Panc1 (cell line): ENCODE measurements around the gene TAB3.

ENCODE experiments used
- CTCF ChIP-seq: fragments of 450-650 bp; IDR thresholded peaks from 2 replicates; pipeline ENCODE4 v1.5.1; 2017; ENCODE audit warnings: mild to moderate bottlenecking
- POLR2AphosphoS5 ChIP-seq: IDR thresholded peaks from 2 replicates; pipeline ENCODE4 v1.6.1; 2012; ENCODE audit warnings: mild to moderate bottlenecking, low read depth, low read length, moderate library complexity
- REST ChIP-seq, 2 experiments: IDR thresholded peaks; 2 replicates each; pipeline ENCODE4 v1.6.1; 2011 to 2012; ENCODE audit warnings: low read depth in 2 of 2, control low read depth in 1 of 2, low read length in 1 of 2, mild to moderate bottlenecking in 1 of 2, moderate library complexity in 1 of 2; ENCODE audit not compliant: insufficient read depth in 1 of 2
- SIN3A ChIP-seq: IDR thresholded peaks from 2 replicates; pipeline ENCODE4 v1.6.1; 2012; ENCODE audit warnings: low read depth, mild to moderate bottlenecking, low read length, moderate library complexity, borderline replicate concordance; ENCODE audit not compliant: insufficient read depth

GRCh38 chrX:30935985-30936384, 46.9 kb upstream of the TAB3 start:
- no peak for TF ChIP-seq CTCF
- no peak for TF ChIP-seq POLR2AphosphoS5
- no peak for TF ChIP-seq REST (IDR thresholded peaks at IDR 0.05; ENCODE audit: insufficient read depth in 1 of 2, low read depth in 2 of 2, low read length in 1 of 2)
- TF ChIP-seq SIN3A = no peak
